ENCODE measurements around the gene RPS21. TPM values are rescaled to one million over a fixed set of nuclear protein-coding genes. Genes with fewer than 3 reads are reported as not detected.

Gene RPS21
- total RNA-seq, 2 donors from 2014 or later, result 1,109 to 1,318 TPM

DNA sequence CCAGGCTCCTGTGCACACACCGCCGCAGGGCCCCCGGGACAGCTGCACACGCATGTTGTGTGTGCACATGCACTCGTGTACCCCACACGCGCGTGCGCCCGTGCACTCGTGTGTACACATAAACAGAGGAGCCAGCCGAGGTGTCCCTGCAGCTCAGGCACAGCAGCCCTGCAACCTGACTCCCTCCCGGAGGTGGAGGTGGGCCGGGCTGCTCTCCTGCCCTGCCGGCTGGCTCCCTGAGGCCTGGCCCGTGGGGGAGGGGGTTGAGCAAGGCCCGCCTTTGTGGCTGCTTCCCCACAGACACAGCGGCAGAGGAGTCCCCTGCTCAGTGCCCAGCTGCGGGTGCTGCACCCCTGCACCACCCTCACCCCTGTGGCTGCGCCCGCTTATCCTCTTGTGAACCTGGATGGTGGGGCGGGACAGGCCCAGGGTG lies 39.8 kb downstream of the RPS21 start:
- H3K4me3 Mint-ChIP-seq, result no peak overlapping the region
- peaks cover 0 to 3% of the 10 kb centered on the region in 2 donors for H3K4me1 Mint-ChIP-seq (ENCODE audit: low read depth in 2 of 2)
- H3K36me3 Mint-ChIP-seq, result no peaks in the 10 kb centered on the region
- DNase-seq (ENCODE audit: low spot score), result no peak
- no peak overlapping the region for H3K27ac Mint-ChIP-seq
- no peaks in the 10 kb centered on the region for H3K9me3 Mint-ChIP-seq
- no peak for ATAC-seq
- peaks cover 0 to 7% of the 10 kb centered on the region in 2 donors for H3K27me3 Mint-ChIP-seq

DNA sequence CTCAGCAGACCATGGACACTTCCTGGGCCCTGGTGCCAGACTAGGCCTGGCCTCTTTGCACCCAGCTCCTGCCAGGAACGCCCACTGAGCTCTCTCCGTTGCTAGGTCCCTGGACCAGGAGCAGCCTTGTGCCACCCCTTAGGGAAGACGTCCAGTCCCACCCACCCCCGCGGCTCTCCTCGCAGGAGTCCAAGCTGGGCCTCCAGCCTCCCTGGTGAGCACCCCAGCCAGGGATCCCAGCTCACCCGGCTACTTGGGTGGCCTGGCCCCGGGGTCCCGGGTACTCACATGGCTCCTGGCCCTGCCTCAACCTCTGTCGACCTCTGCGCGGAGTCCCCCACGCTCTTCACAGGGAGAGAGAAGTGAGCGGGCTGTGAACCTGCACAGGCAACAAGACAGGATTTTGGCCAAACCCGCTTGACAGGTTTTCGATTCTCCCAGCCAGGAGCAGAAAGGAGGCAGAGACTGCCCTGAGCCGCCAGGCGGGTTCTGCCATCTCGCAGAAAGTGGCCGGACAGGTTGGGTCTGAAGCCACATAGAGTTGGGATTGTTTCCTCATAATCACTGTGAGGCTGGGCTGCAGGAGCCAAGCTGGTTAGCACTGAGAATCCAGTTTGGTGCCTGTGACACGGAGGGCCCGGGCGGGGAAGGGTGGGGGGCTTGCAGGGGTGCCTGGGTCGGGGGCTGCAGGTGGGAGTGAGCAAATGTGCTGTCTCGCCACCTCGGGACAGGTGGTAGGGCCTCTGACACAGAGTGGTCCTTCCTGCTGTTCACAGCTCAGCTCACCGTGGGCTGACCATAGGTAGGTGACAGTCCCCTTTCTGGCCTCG lies 40.5 kb downstream of the RPS21 start, which contains the start of gene RBBP8NL:
RBBP8NL (minus strand) TSS at position 368 of the 830 bp plus-strand sequence. CDS start 7,892 bp downstream, outside the sequence.
- ATAC-seq (no peak), DNase-seq (ENCODE audit: low spot score) (no peak)
- Mint-ChIP-seq H3K9me3 (no peaks in the 10 kb centered on the region), H3K27ac (no peak within 1 kb of the TSS), H3K36me3 (no peaks in the 10 kb centered on the region), H3K27me3 (peaks cover 0 to 7% of the 10 kb centered on the region in 2 donors), H3K4me3 (no peak within 1 kb of the TSS), H3K4me1 (ENCODE audit: low read depth in 2 of 2) (peaks cover 0 to 3% of the 10 kb centered on the region in 2 donors)

DNA sequence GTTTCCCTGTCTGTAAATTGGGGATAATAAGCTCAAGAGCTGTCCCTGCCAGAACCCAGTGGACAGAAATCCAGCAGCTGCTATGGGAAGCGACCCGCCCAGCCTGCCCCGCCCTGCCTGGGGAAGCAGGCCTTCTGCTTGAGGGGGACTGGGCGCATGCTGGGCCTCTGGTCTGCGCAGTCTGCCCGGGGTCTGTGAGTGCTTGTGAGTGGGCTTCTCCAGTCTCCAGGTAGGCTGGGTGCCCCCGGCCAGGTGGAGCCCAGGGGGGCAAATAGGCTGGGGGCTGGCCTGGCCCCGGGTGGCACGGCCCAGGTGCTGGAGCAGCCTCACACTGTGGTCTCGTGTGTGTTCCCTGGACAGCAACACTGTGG lies 41.1 kb downstream of the RPS21 start:
- ATAC-seq, result no peak
- no peak for DNase-seq (ENCODE audit: low spot score)
- Mint-ChIP-seq H3K4me1 (ENCODE audit: low read depth in 2 of 2) (peaks cover 0 to 3% of the 10 kb centered on the region in 2 donors), H3K27ac (no peak overlapping the region), H3K9me3 (no peaks in the 10 kb centered on the region), H3K36me3 (no peaks in the 10 kb centered on the region), H3K27me3 (peaks cover 0 to 7% of the 10 kb centered on the region in 2 donors), H3K4me3 (no peak overlapping the region)

GRCh38 chr20:62428396-62429295 lies 41.7 kb downstream of the RPS21 start:
- ATAC-seq, result no peak
- Mint-ChIP-seq H3K27me3 (peaks cover 1 to 8% of the 10 kb centered on the region in 2 donors), H3K4me3 (no peak overlapping the region)

GRCh38 chr20:62429455-62430310 lies 42.8 kb downstream of the RPS21 start:
- Mint-ChIP-seq H3K9me3 (no peaks in the 10 kb centered on the region), H3K27ac (no peak overlapping the region), H3K27me3 (peaks cover 6 to 17% of the 10 kb centered on the region in 2 donors), H3K4me3 (no peak overlapping the region), H3K4me1 (ENCODE audit: low read depth in 2 of 2) (peaks cover 0 to 3% of the 10 kb centered on the region in 2 donors), H3K36me3 (no peaks in the 10 kb centered on the region)
- ATAC-seq (no peak), DNase-seq (ENCODE audit: low spot score) (no peak)

More at GRCh38 chr20:62428396-62429295, 41.7 kb downstream of the RPS21 start:
- DNase-seq (ENCODE audit: low spot score), result no peak
- H3K27ac Mint-ChIP-seq, result no peak overlapping the region
- H3K9me3 Mint-ChIP-seq, result no peaks in the 10 kb centered on the region
- H3K36me3 Mint-ChIP-seq, result no peaks in the 10 kb centered on the region
- peaks cover 0 to 3% of the 10 kb centered on the region in 2 donors for H3K4me1 Mint-ChIP-seq (ENCODE audit: low read depth in 2 of 2)

GRCh38 chr20:62430311-62430853 lies 43.5 kb downstream of the RPS21 start:
- Mint-ChIP-seq H3K27ac (no peak overlapping the region), H3K4me1 (ENCODE audit: low read depth in 2 of 2) (peaks cover 0 to 3% of the 10 kb centered on the region in 2 donors), H3K36me3 (no peaks in the 10 kb centered on the region), H3K27me3 (peaks cover 12 to 20% of the 10 kb centered on the region in 2 donors), H3K4me3 (no peak overlapping the region), H3K9me3 (no peaks in the 10 kb centered on the region)
- no peak for DNase-seq (ENCODE audit: low spot score)
- ATAC-seq, result no peak

DNA sequence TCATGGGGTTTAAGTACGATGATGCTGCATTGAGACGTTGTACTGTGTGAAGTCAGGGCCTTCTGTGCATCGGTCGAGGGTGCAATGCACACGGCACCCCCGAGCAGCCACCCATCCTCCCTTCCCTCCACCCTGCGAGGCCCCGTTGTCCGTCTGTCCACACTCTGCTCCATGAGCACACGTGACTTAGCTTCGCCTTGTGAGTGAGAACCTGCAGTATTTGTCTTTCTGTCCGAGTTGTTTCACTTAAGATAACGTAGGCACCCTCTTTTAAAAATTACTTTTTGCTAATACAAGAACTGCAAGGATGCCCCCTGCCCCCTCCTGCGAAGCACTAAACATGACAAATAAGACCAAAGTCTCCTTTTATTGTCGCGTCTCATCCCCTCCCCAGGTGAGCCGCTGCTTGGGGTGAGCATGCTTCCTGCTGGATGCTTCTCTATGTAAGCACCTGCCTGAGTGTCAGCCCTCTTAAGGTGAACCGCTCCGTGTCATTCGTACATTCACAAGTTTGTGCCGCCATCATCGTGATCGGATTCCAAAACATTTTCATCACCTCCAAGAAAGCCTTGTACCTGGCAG lies 44.1 kb downstream of the RPS21 start:
- Mint-ChIP-seq H3K36me3 (no peaks in the 10 kb centered on the region), H3K27me3 (peaks cover 15 to 23% of the 10 kb centered on the region in 2 donors), H3K9me3 (no peaks in the 10 kb centered on the region), H3K27ac (no peak overlapping the region), H3K4me1 (ENCODE audit: low read depth in 2 of 2) (peaks cover 0 to 3% of the 10 kb centered on the region in 2 donors), H3K4me3 (no peak overlapping the region)
- DNase-seq (ENCODE audit: low spot score) (no peak), ATAC-seq (no peak)

DNA sequence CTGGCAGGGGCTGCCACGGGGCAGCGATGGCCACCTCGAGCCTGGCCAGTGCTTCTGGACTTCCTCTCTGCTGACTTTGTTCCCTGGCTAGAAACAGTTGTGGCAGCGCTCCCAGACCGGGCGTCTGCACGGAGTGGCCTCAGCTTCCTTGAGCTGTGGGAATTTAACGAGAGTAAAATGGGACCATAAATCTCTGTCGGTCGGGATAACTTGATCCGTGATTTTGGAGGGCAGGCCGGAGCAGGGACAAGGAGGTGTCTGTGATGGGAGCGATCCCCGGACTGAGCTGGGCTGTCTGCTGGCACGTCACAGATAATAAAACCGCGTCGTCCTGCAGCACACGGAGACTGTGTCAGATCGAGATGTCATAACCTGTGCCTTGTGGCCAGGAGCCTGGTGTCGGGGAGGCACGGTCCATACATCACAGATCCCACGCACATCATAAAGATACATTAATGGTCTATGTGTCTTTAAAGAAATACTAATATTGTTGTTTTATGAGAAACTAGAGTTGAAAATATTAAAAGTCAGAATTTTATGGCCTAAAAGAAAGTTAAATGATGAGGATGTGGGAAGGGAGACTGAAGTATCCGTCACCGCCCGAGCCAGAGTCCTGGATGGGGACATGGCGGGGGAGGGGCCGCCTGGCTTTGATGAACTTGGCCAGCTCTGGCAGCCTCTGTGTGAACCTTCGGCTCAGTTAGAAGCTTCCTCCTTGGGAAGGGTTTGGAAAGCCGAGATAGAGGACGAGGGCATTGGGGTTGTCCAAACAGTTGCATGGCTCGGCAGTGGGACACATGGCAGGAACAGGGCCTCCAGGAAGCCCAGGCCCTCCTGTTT lies 47.0 kb downstream of the RPS21 start:
- Mint-ChIP-seq H3K4me3 (no peak overlapping the region), H3K4me1 (ENCODE audit: low read depth in 2 of 2) (peaks cover 0 to under 1% of the 10 kb centered on the region in 2 donors), H3K9me3 (no peaks in the 10 kb centered on the region), H3K27ac (no peak overlapping the region), H3K36me3 (no peaks in the 10 kb centered on the region), H3K27me3 (peaks cover 15 to 23% of the 10 kb centered on the region in 2 donors)
- DNase-seq (ENCODE audit: low spot score), result no peak
- ATAC-seq, result no peak

DNA sequence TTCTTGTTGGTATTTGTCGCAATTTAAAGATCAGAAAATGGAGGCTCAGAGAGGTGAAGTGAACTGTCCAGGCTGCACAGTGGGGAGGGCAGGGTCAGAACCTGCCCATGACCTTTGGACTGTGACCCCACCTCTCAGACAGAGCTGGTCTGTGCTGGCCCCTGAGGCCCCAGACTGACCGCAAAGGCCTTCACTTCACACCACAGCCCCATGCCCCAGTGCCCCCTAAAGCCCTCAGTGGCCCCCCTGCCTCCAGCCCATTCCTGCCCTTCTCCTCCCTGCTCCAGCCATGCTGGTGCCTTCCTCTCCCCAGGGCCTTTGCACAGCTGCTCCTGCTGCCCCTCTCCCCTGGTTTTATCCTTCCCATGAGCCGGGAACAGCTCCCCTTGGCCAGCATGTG lies 49.8 kb downstream of the RPS21 start:
- H3K4me1 Mint-ChIP-seq (ENCODE audit: low read depth in 2 of 2), result no peaks in the 10 kb centered on the region
- H3K27ac Mint-ChIP-seq, result no peak overlapping the region
- no peak overlapping the region for H3K4me3 Mint-ChIP-seq
- H3K27me3 Mint-ChIP-seq, result peaks cover 15 to 17% of the 10 kb centered on the region in 2 donors
- ATAC-seq, result no peak
- no peaks in the 10 kb centered on the region for H3K36me3 Mint-ChIP-seq
- no peak for DNase-seq (ENCODE audit: low spot score)
- H3K9me3 Mint-ChIP-seq, result no peaks in the 10 kb centered on the region

GRCh38 chr20:62437496-62437895 lies 50.6 kb downstream of the RPS21 start:
- no peak overlapping the region for H3K27ac Mint-ChIP-seq
- no peaks in the 10 kb centered on the region for H3K9me3 Mint-ChIP-seq
- no peak for DNase-seq (ENCODE audit: low spot score)
- H3K4me1 Mint-ChIP-seq (ENCODE audit: low read depth in 2 of 2), result no peaks in the 10 kb centered on the region
- no peak for ATAC-seq
- H3K4me3 Mint-ChIP-seq, result no peak overlapping the region
- no peaks in the 10 kb centered on the region for H3K36me3 Mint-ChIP-seq
- peaks cover 15 to 16% of the 10 kb centered on the region in 2 donors for H3K27me3 Mint-ChIP-seq

- H3K4me3 Mint-ChIP-seq, result no peak overlapping the region
- no peaks in the 10 kb centered on the region for H3K9me3 Mint-ChIP-seq
- no peaks in the 10 kb centered on the region for H3K4me1 Mint-ChIP-seq (ENCODE audit: low read depth in 2 of 2)
- H3K27ac Mint-ChIP-seq, result no peak overlapping the region
- no peaks in the 10 kb centered on the region for H3K36me3 Mint-ChIP-seq
- peak in 1 of 2 donors; percentile 3 for ATAC-seq
- H3K27me3 Mint-ChIP-seq, result peaks cover 16 to 17% of the 10 kb centered on the region in 2 donors
- DNase-seq (ENCODE audit: low spot score), result no peak
Observed at GRCh38 chr20:62437927-62438326, 51.0 kb downstream of the RPS21 start.
